ENCODE measurements around the gene FANCM.

The FANCM gene

GRCh38 chr14:45238988-45239387, 103.3 kb downstream of the FANCM start:
- no peak for DNase-seq

GRCh38 chr14:45242706-45243105, 107.0 kb downstream of the FANCM start:
- no peak for DNase-seq

GRCh38 chr14:45246151-45246550, 110.4 kb downstream of the FANCM start:
- no peak for DNase-seq

GRCh38 chr14:45246691-45247090, 111.0 kb downstream of the FANCM start:
- DNase-seq, result no peak

GRCh38 chr14:45247427-45247826, 111.7 kb downstream of the FANCM start:
- DNase-seq, result no peak

GRCh38 chr14:45249856-45250575, 114.3 kb downstream of the FANCM start:
- no peak for DNase-seq
